HG02970 (cell line): Measurements from ENCODE around the gene KLF2.
"Not testable (repeated sequence)": the region's sequence is repeated elsewhere in the genome, so short reads cannot be mapped to it uniquely, and the experiment has no call there.

ENCODE experiments used
- ATAC-seq: cut with Tn5 transposase; IDR thresholded peaks from one replicate; pipeline ENCODE4 v1.9.1; 2021; ENCODE audit warnings: mild to moderate bottlenecking, moderate library complexity, moderate number of reproducible peaks; ENCODE audit not compliant: unreplicated experiment, low FRiP score

The KLF2 gene

DNA sequence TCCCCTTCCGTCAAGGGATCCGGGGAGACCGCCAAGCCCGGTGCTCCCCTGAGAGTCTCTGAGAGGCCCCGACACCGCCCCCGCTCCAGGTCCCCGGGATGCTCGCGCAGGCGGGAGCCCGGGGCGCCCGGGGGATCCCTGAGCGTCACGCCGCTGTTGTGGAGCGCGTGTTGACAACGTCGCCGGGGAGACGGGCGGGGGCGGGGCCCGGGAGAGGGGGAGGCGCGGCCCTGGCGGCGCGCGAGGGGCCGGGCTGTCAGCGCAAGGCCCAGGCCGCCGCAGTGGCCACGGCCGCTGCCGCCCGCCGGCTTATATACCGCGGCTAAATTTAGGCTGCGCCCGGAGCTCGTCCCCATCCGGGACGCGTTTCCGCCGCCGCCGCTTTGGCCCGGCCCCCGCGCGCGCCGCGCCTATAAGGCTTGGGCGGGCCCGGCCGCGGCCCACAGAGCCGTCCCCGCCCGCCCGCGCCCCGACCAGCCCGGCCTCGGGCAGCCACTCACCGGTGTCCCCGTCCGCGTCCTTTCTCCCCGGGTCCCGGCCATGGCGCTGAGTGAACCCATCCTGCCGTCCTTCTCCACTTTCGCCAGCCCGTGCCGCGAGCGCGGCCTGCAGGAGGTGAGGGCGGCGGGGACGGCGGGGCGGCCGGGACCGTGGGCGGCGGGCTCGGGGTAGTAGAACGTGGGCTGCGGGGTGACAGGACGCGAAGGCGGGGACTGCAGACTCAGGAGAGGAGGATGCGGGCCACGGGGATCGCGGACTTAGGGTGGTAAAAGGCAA lies at the start of gene KLF2:
Gene KLF2, plus strand, starts transcription at position 443 of the 777 bp plus-strand sequence. Its CDS starts 98 bp downstream, at position 541.
- peak; percentile 60 for ATAC-seq

DNA sequence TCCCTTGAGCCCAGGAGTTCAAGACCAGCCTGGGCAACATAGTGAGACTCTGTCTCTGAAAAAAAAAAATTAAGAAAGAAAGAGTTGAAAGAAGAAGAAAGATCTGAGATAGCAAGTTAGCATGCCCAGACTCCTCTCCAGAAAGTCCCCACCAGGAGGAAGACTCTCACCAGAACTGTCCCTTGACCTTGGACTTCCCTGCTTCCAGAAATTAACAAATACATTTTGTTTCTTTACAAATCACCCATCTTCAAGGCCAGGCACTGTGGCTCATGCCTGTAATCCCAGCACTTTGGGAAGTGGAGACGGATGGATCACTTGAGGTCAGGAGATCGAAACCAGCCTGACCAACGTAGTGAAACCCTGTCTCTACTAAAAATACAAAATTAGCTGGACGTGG lies 44.3 kb upstream of the KLF2 start:
- no peak for ATAC-seq

DNA sequence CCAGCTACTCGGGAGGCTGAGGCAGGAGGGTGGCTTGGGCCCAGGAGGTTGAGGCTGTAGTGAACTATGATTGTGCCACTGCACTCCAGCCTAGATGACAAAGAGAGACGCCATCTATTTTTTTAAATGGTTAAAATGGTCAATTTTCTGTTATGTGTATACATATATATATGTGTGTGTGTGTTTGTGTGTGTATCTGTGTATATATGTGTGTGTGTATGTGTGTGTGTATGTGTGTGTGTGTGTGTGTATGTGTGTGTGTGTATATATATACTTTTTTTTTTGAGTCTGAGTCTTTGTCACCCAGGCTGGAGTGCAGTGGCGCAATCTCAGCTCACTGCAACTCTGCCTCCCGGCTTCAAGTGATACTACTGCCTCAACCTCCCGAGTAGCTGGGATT lies 42.9 kb upstream of the KLF2 start:
- no peak for ATAC-seq

DNA sequence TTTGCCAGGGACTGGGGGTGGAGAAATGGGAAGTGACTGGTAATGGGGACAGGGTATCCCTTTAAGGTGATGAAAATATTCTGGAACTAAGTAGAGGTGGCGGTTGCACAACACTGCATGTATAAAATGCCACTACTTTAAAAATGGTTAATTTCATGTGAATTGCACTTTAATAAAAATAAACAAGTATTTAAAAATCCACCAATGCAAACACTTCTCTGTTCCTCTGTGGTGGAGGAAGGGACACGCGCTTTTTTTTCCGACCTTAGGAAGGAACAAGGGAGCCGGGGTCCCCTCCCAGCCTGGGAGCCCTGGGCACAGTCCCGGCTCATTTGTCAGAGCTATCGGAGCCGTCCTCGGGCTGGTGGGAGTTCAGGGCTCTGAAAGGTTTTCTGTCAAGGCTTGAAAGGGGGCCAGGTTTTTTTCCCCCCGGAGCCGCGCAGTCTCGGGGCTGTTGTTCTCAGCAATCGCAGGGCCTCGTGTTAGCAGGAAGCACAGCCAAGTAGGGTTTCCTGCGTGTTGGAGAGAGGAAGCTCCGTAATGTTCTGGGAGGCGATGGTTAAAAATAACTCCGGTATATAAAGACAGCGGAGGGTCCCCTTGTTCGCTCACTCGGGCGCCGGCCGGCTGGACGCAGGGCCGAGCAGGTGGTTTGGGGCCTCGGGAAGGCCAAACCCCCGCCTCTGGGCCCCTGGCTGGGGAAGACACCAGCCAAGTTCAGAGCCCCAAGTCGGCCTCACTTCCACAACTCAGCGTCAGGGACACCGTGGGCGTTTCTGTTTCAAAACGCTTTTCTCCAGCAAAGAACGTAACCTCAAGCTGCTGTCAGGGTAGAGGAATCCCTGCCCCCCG lies 41.2 kb upstream of the KLF2 start:
- no peak for ATAC-seq

DNA sequence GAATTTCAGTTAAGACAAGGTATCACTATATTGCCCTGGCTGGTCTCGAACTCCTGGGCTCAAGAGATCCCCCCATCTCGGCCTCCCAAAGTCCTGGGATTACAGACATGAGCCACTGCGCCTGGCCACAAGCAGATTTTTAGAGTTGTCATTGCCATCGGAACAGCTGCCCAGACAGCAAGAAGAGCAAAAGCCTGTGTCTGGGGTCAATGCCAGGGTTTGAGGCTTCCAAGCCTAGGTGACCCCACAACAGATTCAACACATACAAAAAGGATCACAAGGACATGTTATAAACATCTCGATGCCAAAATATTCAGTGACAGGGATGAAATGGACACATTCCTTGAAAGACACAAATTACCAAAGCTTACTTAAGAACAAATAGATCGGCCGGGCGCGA lies 40.1 kb upstream of the KLF2 start:
- no peak for ATAC-seq

DNA sequence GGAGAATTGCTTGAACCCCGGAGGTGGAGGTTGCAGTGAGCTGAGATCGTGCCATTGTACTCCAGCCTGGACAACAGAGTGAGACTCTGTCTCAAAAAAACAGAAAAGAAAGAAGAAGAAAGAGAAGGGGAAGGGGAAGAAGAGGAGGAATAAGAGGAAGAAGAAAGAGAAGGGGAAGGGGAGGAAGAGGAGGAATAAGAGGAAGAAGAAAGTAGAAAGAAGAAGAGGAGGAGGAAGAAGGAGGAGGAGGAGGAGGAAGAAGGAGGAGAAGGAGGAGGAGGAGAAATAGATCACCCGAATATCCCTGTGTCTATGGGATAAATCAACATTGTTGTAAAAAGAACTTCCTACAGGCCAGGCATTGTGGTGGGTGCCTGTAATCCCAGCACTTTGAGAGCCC lies 39.5 kb upstream of the KLF2 start:
- ATAC-seq: not testable (repeated sequence)

DNA sequence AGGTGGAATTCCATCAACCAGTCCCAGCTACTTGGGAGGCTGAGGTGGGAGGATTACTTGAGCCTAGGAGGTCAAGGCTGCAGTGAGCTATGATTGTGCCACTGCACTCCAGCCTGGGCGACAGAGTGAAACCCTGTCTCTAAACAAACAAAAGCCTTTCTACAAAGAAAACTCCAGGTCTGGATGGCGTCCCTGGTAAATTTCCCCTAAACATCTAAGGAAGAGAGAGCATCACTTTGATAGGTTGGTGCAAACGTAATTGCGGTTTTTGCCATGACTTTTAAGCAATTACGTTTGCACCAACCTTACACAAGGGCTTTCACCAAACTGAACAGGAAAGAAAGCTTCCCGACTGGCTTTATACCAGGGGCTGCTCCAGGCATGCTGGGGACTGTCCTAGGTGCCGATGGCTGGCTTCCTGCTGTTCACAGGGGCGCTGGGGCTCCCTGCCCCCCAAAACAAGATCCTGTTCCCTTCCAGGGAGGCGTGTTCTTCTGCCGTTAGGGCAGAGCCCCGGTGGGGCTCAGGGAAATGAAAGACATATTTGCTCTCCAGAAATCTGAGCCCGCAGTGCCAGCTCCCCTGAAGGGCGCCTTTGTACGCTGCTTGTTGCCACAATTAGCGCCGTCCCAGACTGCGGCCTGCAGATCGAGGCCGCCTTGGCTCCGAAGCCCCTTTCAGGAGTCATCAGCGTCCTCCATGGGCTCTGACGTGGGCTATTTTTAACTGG lies 38.7 kb upstream of the KLF2 start:
- no peak for ATAC-seq

DNA sequence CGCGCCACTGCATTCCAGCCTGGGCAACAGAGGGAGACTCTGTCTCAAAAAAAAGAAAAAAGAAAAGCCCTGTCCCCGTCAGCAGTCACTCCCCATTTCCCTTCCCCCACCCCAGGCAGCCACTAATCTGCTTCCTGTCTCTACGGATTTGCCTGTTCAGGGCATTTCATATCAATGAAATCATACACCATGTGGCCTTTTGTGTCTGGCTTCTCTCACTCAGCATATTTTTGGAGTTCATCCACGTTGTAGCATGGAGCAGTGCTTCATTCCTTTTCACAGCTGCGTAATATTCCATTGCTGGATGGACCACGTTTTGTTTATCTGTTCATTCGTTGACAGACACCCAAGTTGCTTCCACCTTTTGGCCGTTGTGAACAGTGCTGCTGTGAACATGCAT lies 36.1 kb upstream of the KLF2 start:
- no peak for ATAC-seq

DNA sequence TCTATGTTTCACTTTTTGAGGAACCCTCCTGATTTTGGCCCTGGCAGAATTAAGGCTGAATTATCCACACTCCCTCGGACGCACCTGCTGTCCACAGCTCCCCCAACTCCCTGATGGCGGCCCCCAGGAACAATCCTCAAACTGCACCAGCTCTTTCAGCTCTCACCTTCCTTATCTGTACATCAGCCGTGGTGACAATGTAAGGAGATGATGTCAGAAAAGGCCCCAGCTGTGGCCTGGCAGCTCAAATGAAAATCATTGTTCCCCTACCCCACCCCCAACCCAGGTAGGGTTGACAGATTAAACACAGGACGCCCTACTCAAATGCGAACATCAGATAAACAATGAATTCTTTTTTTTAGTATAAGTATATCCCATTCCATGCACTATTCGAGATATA lies 35.0 kb upstream of the KLF2 start:
- no peak for ATAC-seq

DNA sequence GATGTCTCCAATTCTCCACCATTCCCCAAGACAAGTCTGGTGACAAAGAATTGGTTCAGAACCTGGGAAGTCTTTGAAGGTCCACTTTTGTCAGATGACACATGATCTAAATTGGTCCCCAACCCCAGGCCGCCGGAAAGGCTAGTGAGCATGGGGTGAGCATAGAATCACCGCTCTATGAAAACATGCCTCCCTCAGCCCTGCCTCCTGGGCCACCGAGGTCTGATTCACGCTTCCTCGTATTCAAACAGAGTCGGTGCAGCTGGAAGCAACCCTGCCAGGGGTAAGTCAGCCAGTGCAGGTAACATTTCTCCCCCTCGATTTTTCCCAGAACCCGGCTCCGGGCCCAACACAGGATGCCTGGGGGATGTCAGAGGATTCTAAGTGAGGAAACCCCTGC lies 33.9 kb upstream of the KLF2 start:
- ATAC-seq: no peak

DNA sequence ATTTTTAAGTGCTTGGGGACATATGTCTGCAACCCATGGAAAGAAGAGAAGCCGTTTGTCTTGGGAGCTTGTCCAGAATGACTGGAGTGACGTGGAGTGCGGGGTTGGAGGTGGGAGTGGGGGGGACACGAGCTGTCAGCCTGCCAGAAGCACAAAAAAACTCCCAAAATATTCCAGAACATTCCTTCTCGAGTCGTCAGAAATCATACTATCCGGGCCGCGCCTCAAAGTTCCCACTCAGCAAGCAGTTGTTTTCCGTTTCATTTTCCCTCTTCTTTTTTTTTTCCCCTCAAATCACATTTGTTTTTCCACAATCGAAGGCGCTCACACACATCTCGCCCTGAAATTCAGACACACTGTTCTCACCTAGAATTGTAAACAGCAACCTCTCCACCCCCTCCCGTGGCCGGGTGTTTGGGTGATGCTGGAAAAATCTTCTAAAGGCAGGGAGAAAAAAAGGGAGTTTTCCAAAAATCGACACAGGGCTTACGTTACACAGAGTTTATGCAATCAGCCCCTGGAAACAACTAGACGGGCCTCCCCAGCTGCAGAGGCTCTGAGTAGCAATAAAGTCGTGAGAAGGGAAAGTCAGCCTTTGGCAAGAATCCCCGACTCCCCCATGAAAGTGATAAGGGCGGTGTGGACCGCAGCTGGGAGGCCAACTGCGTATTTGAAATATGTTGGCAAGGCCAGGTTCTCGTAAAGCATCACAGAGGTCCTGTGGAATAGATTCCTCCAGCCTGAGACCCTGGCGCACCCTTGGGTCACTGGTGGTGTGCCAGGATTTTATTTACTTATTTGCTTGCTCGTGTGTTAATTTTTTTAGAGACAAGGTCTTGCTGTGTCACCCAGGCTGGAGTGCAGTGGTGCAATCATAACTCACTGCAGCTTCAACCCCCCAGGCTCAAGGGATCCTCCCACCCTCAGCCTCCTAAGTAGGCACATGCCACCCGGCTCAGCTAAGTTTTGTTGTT lies 31.2 kb upstream of the KLF2 start:
- no peak for ATAC-seq

DNA sequence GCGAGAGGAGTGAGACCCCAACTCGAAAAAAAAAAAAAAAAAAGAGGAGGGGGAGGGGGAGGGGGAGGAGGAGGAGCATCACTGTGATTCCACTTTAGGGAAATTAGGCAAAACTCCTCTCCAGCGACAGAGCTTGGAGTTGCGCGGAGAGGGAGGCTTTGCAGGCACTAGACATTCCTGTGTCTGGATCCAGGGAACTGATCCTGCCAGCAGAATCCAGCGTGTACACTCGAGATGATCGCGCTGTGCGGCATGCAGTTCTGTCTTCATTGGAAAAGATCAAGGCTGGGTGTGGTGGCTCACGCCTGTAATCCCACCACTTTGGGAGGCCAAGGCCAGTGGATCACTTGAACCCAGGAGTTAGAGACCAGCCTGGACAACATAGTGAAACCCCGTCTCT lies 29.6 kb upstream of the KLF2 start:
- ATAC-seq: no peak

DNA sequence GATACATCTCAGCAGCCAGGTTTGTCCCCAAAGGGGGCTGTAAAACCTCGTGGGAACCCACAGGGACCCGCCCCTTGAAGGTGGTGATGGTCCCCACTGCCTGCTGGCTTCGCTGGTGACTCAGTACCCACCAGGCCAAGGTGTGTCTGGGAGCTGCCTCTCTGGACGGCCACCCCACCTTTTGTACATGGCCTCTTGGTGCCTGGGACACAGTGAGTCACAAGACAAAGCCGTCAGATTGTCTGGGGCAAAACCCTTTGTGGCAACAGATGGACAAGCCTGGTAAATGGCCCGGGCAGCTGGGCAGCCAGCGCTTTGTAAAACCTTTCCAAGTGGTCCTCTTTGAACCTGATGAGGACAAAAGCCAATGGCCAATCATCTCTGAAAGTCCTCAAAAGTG lies 27.9 kb upstream of the KLF2 start:
- ATAC-seq: no peak

DNA sequence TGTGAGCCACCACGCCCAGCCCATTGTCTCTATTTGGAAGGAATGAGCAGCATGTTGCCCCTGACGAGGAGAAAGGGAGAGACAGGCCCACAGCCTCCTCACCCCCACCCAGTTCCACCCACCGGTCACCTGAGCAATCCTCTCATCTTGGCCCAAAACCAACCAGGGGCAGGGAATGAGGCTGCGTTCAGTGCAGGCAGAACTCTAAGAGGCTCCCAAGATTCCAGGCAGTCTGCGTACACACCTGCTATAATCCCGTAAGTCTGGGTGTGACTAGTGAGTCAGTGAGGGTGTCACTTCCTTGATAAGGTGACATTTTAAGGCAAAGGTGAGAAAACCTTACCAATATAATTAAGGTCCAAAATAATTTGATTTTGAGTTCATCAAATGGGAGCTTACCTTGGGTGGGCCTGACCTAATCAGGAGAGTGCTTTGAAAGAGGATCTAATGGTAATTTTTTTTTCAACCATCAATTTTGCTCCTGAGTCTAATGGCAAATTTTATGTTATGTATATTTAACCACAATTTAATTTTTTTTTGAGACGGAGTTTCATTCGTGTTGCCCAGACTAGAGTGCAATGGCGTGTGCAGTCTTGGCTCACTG lies 26.9 kb upstream of the KLF2 start:
- ATAC-seq: no peak

DNA sequence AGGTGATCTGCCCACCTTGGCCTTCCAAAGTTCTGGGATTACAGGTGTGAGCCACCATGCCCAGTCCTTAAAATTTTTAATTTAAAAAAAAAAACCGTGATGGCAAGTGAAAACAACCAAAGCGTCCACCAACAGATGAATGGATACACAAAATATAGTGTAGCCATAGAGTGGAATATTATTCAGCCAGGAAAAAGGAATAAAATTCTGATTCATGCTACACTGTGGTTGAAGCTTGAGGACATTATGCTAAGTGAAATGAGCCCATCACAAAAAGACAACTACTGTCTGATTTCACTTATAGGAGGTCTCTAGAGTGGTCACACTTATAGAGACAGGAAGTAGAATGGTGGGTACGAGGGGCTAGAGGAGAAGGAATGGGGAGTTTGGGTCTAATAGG lies 26.3 kb upstream of the KLF2 start:
- ATAC-seq: no peak

DNA sequence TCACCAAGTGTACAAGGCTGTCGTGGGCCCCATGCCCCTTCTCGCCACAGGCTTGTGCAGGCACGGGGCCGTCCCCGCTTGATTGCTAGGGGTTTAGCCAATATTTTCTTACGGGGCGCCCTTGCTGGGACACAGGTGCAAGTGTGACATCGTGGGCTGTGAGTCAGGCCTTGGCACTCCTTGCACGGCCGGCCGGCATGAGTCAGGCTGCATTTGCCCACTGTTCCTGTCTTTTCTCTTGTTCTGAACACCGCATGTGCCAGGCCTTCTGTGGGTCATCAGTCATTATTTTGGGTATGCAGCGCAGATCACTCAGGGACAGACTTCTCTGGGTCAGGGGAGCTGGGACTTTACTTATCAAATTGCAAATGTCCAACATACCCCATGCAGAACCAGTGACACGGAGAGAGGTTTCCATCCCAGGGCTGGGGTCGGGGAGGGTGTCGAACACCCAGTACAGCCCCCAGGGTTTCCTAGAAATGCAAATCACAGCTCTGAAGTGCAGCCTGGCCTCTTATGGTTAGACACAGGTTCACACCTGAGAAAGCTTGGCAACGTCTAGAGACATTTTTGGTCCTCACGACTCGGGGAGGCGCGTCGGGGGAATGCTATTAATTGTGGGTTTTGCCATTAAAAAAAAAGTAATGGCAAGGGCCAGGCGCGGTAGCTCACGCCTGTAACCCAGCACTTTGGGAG lies 22.5 kb upstream of the KLF2 start:
- ATAC-seq: no peak

DNA sequence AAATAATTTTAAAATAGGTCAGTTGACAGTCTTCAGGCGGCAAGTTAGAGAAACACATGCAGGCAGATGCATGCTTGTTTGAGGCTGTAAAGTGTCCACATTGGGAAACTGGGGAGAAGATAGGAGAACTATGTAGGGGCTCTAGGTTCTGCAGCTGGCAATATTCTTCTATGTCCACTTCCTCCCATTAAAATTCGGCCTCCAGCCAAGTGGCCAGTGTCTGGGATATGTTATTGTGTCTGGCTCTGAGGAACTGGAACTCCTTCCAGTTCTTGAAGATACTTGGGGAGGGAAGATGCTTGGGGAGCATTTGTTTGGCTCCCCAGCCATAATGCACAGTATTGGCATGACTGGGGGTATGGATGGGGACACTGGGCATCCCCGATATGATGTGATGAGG lies 20.9 kb upstream of the KLF2 start:
- ATAC-seq: no peak

DNA sequence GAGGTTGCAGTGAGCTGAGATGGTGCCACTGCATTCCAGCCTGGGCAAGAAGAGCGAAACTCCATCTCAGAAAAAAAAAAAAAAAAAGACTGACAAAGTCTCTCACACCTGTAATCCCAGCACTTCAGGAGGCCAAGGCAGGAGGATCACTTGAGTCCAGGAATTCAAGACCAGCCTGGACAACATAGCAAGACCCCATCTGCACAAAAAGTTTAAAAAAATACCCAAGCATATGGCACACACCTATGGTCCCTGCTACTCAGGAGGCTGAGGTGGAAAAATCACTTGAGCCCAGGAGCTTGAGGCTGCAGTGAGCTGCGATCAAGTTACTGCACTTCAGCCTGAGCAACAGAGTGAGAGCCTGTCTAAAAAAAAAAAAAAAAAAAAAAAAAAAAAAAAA lies 20.1 kb upstream of the KLF2 start:
- ATAC-seq: not testable (repeated sequence)

DNA sequence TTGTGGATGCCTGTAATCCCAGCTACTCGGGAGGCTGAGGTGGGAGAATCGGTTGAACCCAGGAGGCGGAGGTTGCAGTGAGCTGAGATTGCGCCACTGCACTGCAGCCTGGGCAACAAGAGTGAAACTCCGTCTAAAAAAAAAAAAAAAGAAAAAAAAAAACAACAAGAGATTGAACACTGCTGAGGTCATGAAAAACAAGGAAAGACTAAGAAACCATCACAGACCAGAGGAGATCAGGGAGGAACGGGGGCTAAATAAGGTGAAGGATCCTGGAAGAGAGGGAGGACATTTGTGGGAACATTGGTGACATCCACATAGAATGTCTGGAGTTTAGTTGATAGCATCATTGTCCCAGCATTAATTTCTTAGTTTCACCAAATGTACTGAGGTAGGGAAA lies 19.6 kb upstream of the KLF2 start:
- not testable (repeated sequence) for ATAC-seq
